Measurements from ENCODE around the gene SIGMAR1.

Gene SIGMAR1

GRCh38 chr9:34584970-34585369, 52.6 kb downstream of the SIGMAR1 start:
- TF ChIP-seq CTCF (IDR thresholded peaks at IDR 0.05; ENCODE audit: low read depth, low read length, missing control alignments) = no peak
- DNase-seq (ENCODE audit: low read depth) = no peak
- no peak overlapping the region for H3K4me3 ChIP-seq (ENCODE audit: low read depth, low read length)
- in situ Hi-C loops (cut with HindIII; ENCODE audit: low sequenced_read_pairs) = loop anchor here (5.0 kb wide), 2 partner anchors 42 to 158 kb away; partner anchors contain the start of gene ARID3C
